ENCODE data around the gene IPO9.
"Not testable (repeated sequence)": the region's sequence is repeated elsewhere in the genome, so short reads cannot be mapped to it uniquely, and the experiment has no call there.

Gene IPO9

DNA sequence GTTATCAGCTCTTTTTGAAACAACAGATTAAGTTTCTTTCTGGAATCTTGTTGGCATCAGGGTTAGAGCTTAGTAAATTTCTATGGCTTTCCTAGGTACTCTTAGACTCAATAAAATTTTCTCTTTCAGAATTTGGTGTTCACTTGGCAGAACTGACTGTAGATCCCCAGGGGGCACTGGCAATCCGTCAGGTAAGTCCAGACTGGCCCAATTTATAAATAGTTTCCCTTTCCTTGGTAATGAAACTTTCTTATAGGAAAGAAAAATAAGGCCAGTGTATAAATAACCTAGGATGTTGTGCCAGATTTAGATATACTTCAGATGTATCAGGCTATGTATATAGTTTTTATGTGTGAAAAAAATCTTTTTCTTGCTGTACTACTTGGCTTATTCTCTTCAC lies 18.2 kb downstream of the IPO9 start:
- Histone ChIP-seq H3K36me3 (ENCODE audit: insufficient read depth, low read length) (peaks cover 23% of the 10 kb centered on the region), H3K4me1 (ENCODE audit: control insufficient read depth, insufficient read depth, low read length, unreplicated experiment) (peaks cover 54% of the 10 kb centered on the region), H3K79me2 (ENCODE audit: control insufficient read depth, insufficient read depth, low read length, unreplicated experiment) (peaks cover 59% of the 10 kb centered on the region), H3K4me3 (ENCODE audit: low read depth, low read length) (no peak overlapping the region), H2AFZ (ENCODE audit: low read length, unreplicated experiment) (no peak overlapping the region), H3K27me3 (ENCODE audit: insufficient read depth, low read length) (no peaks in the 10 kb centered on the region), H3K27ac (ENCODE audit: low read depth, low read length) (0 out of 2 replicates have a peak overlapping the region, but pooled peaks have one; percentile 8)

GRCh38 chr1:201848230-201848629 lies 19.3 kb downstream of the IPO9 start:
- Histone ChIP-seq H3K27ac (ENCODE audit: low read depth, low read length) (peak overlapping the region; percentile 84), H3K4me1 (ENCODE audit: control insufficient read depth, insufficient read depth, low read length, unreplicated experiment) (peaks cover 54% of the 10 kb centered on the region), H3K79me2 (ENCODE audit: control insufficient read depth, insufficient read depth, low read length, unreplicated experiment) (peaks cover 49% of the 10 kb centered on the region), H3K36me3 (ENCODE audit: insufficient read depth, low read length) (peaks cover 33% of the 10 kb centered on the region), H3K4me3 (ENCODE audit: low read depth, low read length) (no peak overlapping the region), H3K27me3 (ENCODE audit: insufficient read depth, low read length) (no peaks in the 10 kb centered on the region), H2AFZ (ENCODE audit: low read length, unreplicated experiment) (no peak overlapping the region)

GRCh38 chr1:201849372-201850052 lies 20.6 kb downstream of the IPO9 start:
- Histone ChIP-seq H3K4me3 (ENCODE audit: low read depth, low read length) (peak overlapping the region; percentile 35; the same call in 1 of the 2 replicates), H3K79me2 (ENCODE audit: control insufficient read depth, insufficient read depth, low read length, unreplicated experiment) (peaks cover 37% of the 10 kb centered on the region), H2AFZ (ENCODE audit: low read length, unreplicated experiment) (peak overlapping the region; percentile 24), H3K36me3 (ENCODE audit: insufficient read depth, low read length) (peaks cover 39% of the 10 kb centered on the region), H3K27ac (ENCODE audit: low read depth, low read length) (peak overlapping the region; percentile 84), H3K27me3 (ENCODE audit: insufficient read depth, low read length) (no peaks in the 10 kb centered on the region), H3K4me1 (ENCODE audit: control insufficient read depth, insufficient read depth, low read length, unreplicated experiment) (peaks cover 50% of the 10 kb centered on the region)

DNA sequence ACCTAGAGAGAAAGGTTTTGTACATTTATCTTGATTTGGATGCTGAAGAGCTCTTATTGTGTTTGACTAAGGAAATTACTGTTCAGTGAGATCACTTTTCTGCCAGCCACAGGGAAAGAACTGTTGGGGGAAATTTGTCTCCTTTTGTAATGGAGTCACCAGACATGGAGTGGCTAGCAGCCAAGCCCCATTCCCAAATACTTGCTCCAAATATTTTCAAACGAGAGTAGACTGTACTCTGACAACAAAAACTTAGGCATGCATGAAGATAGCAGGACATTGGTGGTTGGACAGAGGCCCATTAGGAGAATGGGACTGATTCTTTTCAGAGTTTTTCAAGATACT lies 21.1 kb downstream of the IPO9 start:
- Histone ChIP-seq H3K36me3 (ENCODE audit: insufficient read depth, low read length) (peaks cover 44% of the 10 kb centered on the region), H3K4me3 (ENCODE audit: low read depth, low read length) (peak overlapping the region; percentile 35; the same call in 1 of the 2 replicates), H3K4me1 (ENCODE audit: control insufficient read depth, insufficient read depth, low read length, unreplicated experiment) (peaks cover 45% of the 10 kb centered on the region), H3K79me2 (ENCODE audit: control insufficient read depth, insufficient read depth, low read length, unreplicated experiment) (peaks cover 34% of the 10 kb centered on the region), H2AFZ (ENCODE audit: low read length, unreplicated experiment) (peak overlapping the region; percentile 24), H3K27ac (ENCODE audit: low read depth, low read length) (peak overlapping the region; percentile 84), H3K27me3 (ENCODE audit: insufficient read depth, low read length) (no peaks in the 10 kb centered on the region)

DNA sequence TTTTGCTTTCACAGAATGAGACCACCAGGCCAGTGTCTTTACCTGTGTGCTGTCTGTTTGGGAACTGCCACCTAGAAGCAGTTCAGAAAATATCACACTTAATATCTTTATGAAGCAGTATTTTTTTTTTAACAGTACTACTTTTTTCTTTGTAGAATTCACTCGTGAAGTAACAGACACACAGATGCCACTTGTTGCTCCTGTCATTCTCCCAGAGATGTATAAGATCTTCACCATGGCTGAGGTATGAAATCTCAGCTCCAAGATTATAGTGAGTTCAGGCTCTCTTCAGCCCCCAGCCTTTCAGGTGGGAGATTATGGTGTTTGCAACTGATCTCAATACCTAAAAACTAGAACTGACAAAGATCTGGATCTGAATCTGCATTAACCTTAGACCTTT lies 23.0 kb downstream of the IPO9 start:
- peaks cover 37% of the 10 kb centered on the region for H3K4me1 ChIP-seq (ENCODE audit: control insufficient read depth, insufficient read depth, low read length, unreplicated experiment)
- no peak overlapping the region for H3K27ac ChIP-seq (ENCODE audit: low read depth, low read length)
- H2AFZ ChIP-seq (ENCODE audit: low read length, unreplicated experiment): no peak overlapping the region
- no peak overlapping the region for H3K4me3 ChIP-seq (ENCODE audit: low read depth, low read length)
- peaks cover 62% of the 10 kb centered on the region for H3K36me3 ChIP-seq (ENCODE audit: insufficient read depth, low read length)
- peaks cover 18% of the 10 kb centered on the region for H3K79me2 ChIP-seq (ENCODE audit: control insufficient read depth, insufficient read depth, low read length, unreplicated experiment)
- no peaks in the 10 kb centered on the region for H3K27me3 ChIP-seq (ENCODE audit: insufficient read depth, low read length)

DNA sequence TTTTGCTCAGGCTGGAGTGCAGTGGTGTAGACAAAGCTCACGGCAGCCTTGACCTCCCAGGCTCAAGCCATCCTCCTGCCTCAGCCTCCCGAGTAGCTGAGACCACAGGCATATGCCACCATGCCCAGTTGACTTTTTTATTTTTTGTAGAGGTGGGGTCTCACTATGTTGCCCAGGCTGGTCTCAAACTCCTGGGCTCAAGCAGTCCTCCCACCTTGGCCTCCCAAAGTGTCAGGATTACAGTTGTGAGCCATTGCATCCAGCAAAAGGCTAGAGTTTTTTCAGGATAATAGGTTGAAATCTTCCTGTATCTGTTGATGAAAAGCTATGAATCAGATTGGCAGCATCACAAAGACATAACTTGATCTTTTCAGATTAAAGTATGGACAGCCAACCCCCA lies 27.8 kb downstream of the IPO9 start:
- not testable (repeated sequence) for H3K4me3 ChIP-seq (ENCODE audit: low read depth, low read length); H3K4me1 ChIP-seq (ENCODE audit: control insufficient read depth, insufficient read depth, low read length, unreplicated experiment); H2AFZ ChIP-seq (ENCODE audit: low read length, unreplicated experiment); H3K27me3 ChIP-seq (ENCODE audit: insufficient read depth, low read length); H3K27ac ChIP-seq (ENCODE audit: low read depth, low read length); H3K79me2 ChIP-seq (ENCODE audit: control insufficient read depth, insufficient read depth, low read length, unreplicated experiment)
- H3K36me3 ChIP-seq (ENCODE audit: insufficient read depth, low read length): peaks cover 57% of the 10 kb centered on the region

- peaks cover 43% of the 10 kb centered on the region for H3K36me3 ChIP-seq (ENCODE audit: insufficient read depth, low read length)
- no peaks in the 10 kb centered on the region for H3K27me3 ChIP-seq (ENCODE audit: insufficient read depth, low read length)
- no peak overlapping the region for H2AFZ ChIP-seq (ENCODE audit: low read length, unreplicated experiment)
- no peak overlapping the region for H3K4me3 ChIP-seq (ENCODE audit: low read depth, low read length)
- H3K4me1 ChIP-seq (ENCODE audit: control insufficient read depth, insufficient read depth, low read length, unreplicated experiment): no peaks in the 10 kb centered on the region
- H3K79me2 ChIP-seq (ENCODE audit: control insufficient read depth, insufficient read depth, low read length, unreplicated experiment): no peaks in the 10 kb centered on the region
- no peak overlapping the region for H3K27ac ChIP-seq (ENCODE audit: low read depth, low read length)
These were observed 30.5 kb downstream of the IPO9 start for GRCh38 chr1:201859424-201859823.

DNA sequence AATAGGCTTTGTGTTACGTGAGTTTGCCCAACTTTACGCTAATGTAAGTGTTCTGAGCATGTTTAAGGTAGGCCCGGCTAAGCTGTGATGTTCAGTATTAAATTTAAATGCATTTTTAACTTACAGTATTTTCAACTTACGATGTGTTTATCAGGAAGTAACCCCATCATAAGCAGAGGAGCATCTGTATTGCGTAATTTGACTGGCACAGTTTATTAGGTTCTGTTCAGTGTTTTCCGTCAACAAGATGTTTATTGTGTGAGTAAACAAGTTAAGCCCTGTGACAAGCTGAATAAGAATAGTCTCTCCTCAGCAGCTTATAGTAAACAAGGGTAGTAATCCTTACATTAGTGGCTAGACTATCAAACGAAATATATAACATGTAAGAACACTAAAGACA lies 32.5 kb downstream of the IPO9 start:
- Histone ChIP-seq H3K36me3 (ENCODE audit: insufficient read depth, low read length) (peaks cover 27% of the 10 kb centered on the region), H2AFZ (ENCODE audit: low read length, unreplicated experiment) (no peak overlapping the region), H3K4me1 (ENCODE audit: control insufficient read depth, insufficient read depth, low read length, unreplicated experiment) (no peaks in the 10 kb centered on the region), H3K27me3 (ENCODE audit: insufficient read depth, low read length) (no peaks in the 10 kb centered on the region), H3K27ac (ENCODE audit: low read depth, low read length) (no peak overlapping the region), H3K79me2 (ENCODE audit: control insufficient read depth, insufficient read depth, low read length, unreplicated experiment) (no peaks in the 10 kb centered on the region), H3K4me3 (ENCODE audit: low read depth, low read length) (no peak overlapping the region)

GRCh38 chr1:201870397-201870796 lies 41.4 kb downstream of the IPO9 start:
- Histone ChIP-seq H2AFZ (ENCODE audit: low read length, unreplicated experiment) (no peak overlapping the region), H3K4me1 (ENCODE audit: control insufficient read depth, insufficient read depth, low read length, unreplicated experiment) (no peaks in the 10 kb centered on the region), H3K27ac (ENCODE audit: low read depth, low read length) (no peak overlapping the region), H3K27me3 (ENCODE audit: insufficient read depth, low read length) (no peaks in the 10 kb centered on the region), H3K36me3 (ENCODE audit: insufficient read depth, low read length) (peaks cover 48% of the 10 kb centered on the region), H3K4me3 (ENCODE audit: low read depth, low read length) (no peak overlapping the region), H3K79me2 (ENCODE audit: control insufficient read depth, insufficient read depth, low read length, unreplicated experiment) (no peaks in the 10 kb centered on the region)

- no peaks in the 10 kb centered on the region for H3K4me1 ChIP-seq (ENCODE audit: control insufficient read depth, insufficient read depth, low read length, unreplicated experiment)
- H3K36me3 ChIP-seq (ENCODE audit: insufficient read depth, low read length): peaks cover 25% of the 10 kb centered on the region
- no peak overlapping the region for H3K4me3 ChIP-seq (ENCODE audit: low read depth, low read length)
- H3K27ac ChIP-seq (ENCODE audit: low read depth, low read length): no peak overlapping the region
- H3K79me2 ChIP-seq (ENCODE audit: control insufficient read depth, insufficient read depth, low read length, unreplicated experiment): no peaks in the 10 kb centered on the region
- H3K27me3 ChIP-seq (ENCODE audit: insufficient read depth, low read length): no peaks in the 10 kb centered on the region
- H2AFZ ChIP-seq (ENCODE audit: low read length, unreplicated experiment): no peak overlapping the region
These were observed 45.7 kb downstream of the IPO9 start for GRCh38 chr1:201874672-201875071.

GRCh38 chr1:201876148-201876818 lies 47.3 kb downstream of the IPO9 start:
- H3K4me3 ChIP-seq (ENCODE audit: low read depth, low read length): no peak overlapping the region
- H3K4me1 ChIP-seq (ENCODE audit: control insufficient read depth, insufficient read depth, low read length, unreplicated experiment): no peaks in the 10 kb centered on the region
- H3K36me3 ChIP-seq (ENCODE audit: insufficient read depth, low read length): peaks cover 19% of the 10 kb centered on the region
- no peaks in the 10 kb centered on the region for H3K27me3 ChIP-seq (ENCODE audit: insufficient read depth, low read length)
- H3K79me2 ChIP-seq (ENCODE audit: control insufficient read depth, insufficient read depth, low read length, unreplicated experiment): no peaks in the 10 kb centered on the region
- no peak overlapping the region for H3K27ac ChIP-seq (ENCODE audit: low read depth, low read length)
- no peak overlapping the region for H2AFZ ChIP-seq (ENCODE audit: low read length, unreplicated experiment)

Data from ACC112 (cell line).